Measurements from ENCODE around the gene PDSS2. TPM values are rescaled to one million over a fixed set of nuclear protein-coding genes. Genes with fewer than 3 reads are reported as not detected.

Gene PDSS2
- polyA plus RNA-seq, 1 donor (not counting 4 experiments of a cell fraction or from before 2014, with no cell fraction given): 12.5 TPM

DNA sequence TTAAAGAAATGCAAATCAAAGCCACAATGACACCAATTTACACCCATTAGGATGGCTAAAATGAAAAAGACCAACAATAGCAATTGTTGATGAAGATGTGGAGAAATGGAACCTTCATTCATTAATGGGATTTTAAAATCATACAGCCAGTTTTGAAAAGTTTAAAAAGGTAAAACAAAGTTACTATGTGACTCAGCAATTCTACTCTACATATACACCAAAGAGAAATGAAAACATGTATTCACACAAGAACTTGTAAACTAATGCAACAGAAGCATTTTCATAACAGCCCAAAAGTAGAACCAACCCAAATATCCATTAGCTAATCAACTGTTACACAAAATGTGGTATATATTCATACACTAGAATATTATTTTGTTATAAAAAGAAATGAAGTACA lies 75.7 kb downstream of the PDSS2 start:
- FAIRE-seq: no peak
- no peak overlapping the region for H3K4me2 ChIP-seq (ENCODE audit: control insufficient read depth, extremely low read depth, insufficient read depth, low read depth, low read length)
- dilution Hi-C loops (cut with MboI; ENCODE audit: extremely low pct_ligation_motif_present, low sequenced_read_pairs): no loop called here

GRCh38 chr6:107374264-107374663 lies 85.1 kb downstream of the PDSS2 start:
- H3K36me3 ChIP-seq (ENCODE audit: control insufficient read depth in 2 of 2, extremely low read depth in 1 of 2, insufficient read depth in 2 of 2, low read length in 2 of 2): no peaks in the 10 kb centered on the region
- no peaks in the 10 kb centered on the region for H3K9me1 ChIP-seq (ENCODE audit: control insufficient read depth, extremely low read depth, insufficient read depth, low read length)
- H3K79me2 ChIP-seq (ENCODE audit: control insufficient read depth, insufficient read depth, low read length): no peaks in the 10 kb centered on the region
- H3K27me3 ChIP-seq (ENCODE audit: control insufficient read depth, extremely low read depth, insufficient read depth, low read length): no peaks in the 10 kb centered on the region
- no peaks in the 10 kb centered on the region for H3K4me1 ChIP-seq (ENCODE audit: control insufficient read depth, extremely low read depth, insufficient read depth, low read length)
- FAIRE-seq (no peak), DNase-seq (ENCODE audit: low read depth, low spot score) (no peak)
- H4K20me1 ChIP-seq (ENCODE audit: control insufficient read depth, extremely low read depth, insufficient read depth, low read length): no peaks in the 10 kb centered on the region
- dilution Hi-C loops (cut with MboI; ENCODE audit: extremely low pct_ligation_motif_present, low sequenced_read_pairs): no loop called here
- no peak overlapping the region for H2AFZ ChIP-seq (ENCODE audit: control insufficient read depth, low read length)
- H3K9ac ChIP-seq (ENCODE audit: control insufficient read depth, extremely low read depth, insufficient read depth, low read length): no peak overlapping the region
- H3K9me3 ChIP-seq (ENCODE audit: control insufficient read depth, low read depth, low read length): no peaks in the 10 kb centered on the region
- H3K4me3 ChIP-seq (ENCODE audit: control insufficient read depth in 2 of 3, extremely low read depth in 1 of 3, insufficient read depth in 2 of 3, low read depth in 1 of 3, low read length in 3 of 3): no peak overlapping the region
- TF ChIP-seq EZH2 (IDR thresholded peaks at IDR 0.05; ENCODE audit: low read length) (no peak), CTCF (optimal IDR thresholded peaks at IDR 0.05 in 1 of 3, IDR thresholded peaks at IDR 0.05 in 1 of 3, conservative IDR thresholded peaks at IDR 0.05 in 1 of 3; ENCODE audit: extremely low read depth in 1 of 3, insufficient read depth in 2 of 3, low read length in 3 of 3) (no peak)
- H3K4me2 ChIP-seq (ENCODE audit: control insufficient read depth, extremely low read depth, insufficient read depth, low read depth, low read length): no peak overlapping the region
- no peak overlapping the region for H3K27ac ChIP-seq (ENCODE audit: control insufficient read depth, insufficient read depth, low read length)

More for the DNA sequence above, 75.7 kb downstream of the PDSS2 start:
- Histone ChIP-seq H3K79me2 (ENCODE audit: control insufficient read depth, insufficient read depth, low read length) (no peaks in the 10 kb centered on the region), H3K4me1 (ENCODE audit: control insufficient read depth, extremely low read depth, insufficient read depth, low read length) (no peaks in the 10 kb centered on the region), H3K36me3 (ENCODE audit: control insufficient read depth in 2 of 2, extremely low read depth in 1 of 2, insufficient read depth in 2 of 2, low read length in 2 of 2) (no peaks in the 10 kb centered on the region), H3K27me3 (ENCODE audit: control insufficient read depth, extremely low read depth, insufficient read depth, low read length) (no peaks in the 10 kb centered on the region), H3K27ac (ENCODE audit: control insufficient read depth, insufficient read depth, low read length) (no peak overlapping the region), H2AFZ (ENCODE audit: control insufficient read depth, low read length) (no peak overlapping the region), H3K9me1 (ENCODE audit: control insufficient read depth, extremely low read depth, insufficient read depth, low read length) (no peaks in the 10 kb centered on the region), H3K4me3 (ENCODE audit: control insufficient read depth in 2 of 3, extremely low read depth in 1 of 3, insufficient read depth in 2 of 3, low read depth in 1 of 3, low read length in 3 of 3) (no peak overlapping the region), H3K9me3 (ENCODE audit: control insufficient read depth, low read depth, low read length) (no peaks in the 10 kb centered on the region), H4K20me1 (ENCODE audit: control insufficient read depth, extremely low read depth, insufficient read depth, low read length) (no peaks in the 10 kb centered on the region), H3K9ac (ENCODE audit: control insufficient read depth, extremely low read depth, insufficient read depth, low read length) (no peak overlapping the region)
- no peak for DNase-seq (ENCODE audit: low read depth, low spot score)
- TF ChIP-seq EZH2 (IDR thresholded peaks at IDR 0.05; ENCODE audit: low read length): no peak

GRCh38 chr6:107369493-107369892 lies 89.9 kb downstream of the PDSS2 start:
- no peak overlapping the region for H3K4me3 ChIP-seq (ENCODE audit: control insufficient read depth in 2 of 3, extremely low read depth in 1 of 3, insufficient read depth in 2 of 3, low read depth in 1 of 3, low read length in 3 of 3)
- H3K9ac ChIP-seq (ENCODE audit: control insufficient read depth, extremely low read depth, insufficient read depth, low read length): no peak overlapping the region
- no peaks in the 10 kb centered on the region for H4K20me1 ChIP-seq (ENCODE audit: control insufficient read depth, extremely low read depth, insufficient read depth, low read length)
- dilution Hi-C loops (cut with MboI; ENCODE audit: extremely low pct_ligation_motif_present, low sequenced_read_pairs): no loop called here
- no peaks in the 10 kb centered on the region for H3K4me1 ChIP-seq (ENCODE audit: control insufficient read depth, extremely low read depth, insufficient read depth, low read length)
- FAIRE-seq (no peak), DNase-seq (ENCODE audit: low read depth, low spot score) (no peak)
- no peaks in the 10 kb centered on the region for H3K79me2 ChIP-seq (ENCODE audit: control insufficient read depth, insufficient read depth, low read length)
- H3K36me3 ChIP-seq (ENCODE audit: control insufficient read depth in 2 of 2, extremely low read depth in 1 of 2, insufficient read depth in 2 of 2, low read length in 2 of 2): no peaks in the 10 kb centered on the region
- no peak overlapping the region for H3K27ac ChIP-seq (ENCODE audit: control insufficient read depth, insufficient read depth, low read length)
- no peak overlapping the region for H2AFZ ChIP-seq (ENCODE audit: control insufficient read depth, low read length)
- no peak overlapping the region for H3K4me2 ChIP-seq (ENCODE audit: control insufficient read depth, extremely low read depth, insufficient read depth, low read depth, low read length)
- H3K9me3 ChIP-seq (ENCODE audit: control insufficient read depth, low read depth, low read length): no peaks in the 10 kb centered on the region
- TF ChIP-seq EZH2 (IDR thresholded peaks at IDR 0.05; ENCODE audit: low read length) (no peak), CTCF (optimal IDR thresholded peaks at IDR 0.05 in 1 of 3, IDR thresholded peaks at IDR 0.05 in 1 of 3, conservative IDR thresholded peaks at IDR 0.05 in 1 of 3; ENCODE audit: extremely low read depth in 1 of 3, insufficient read depth in 2 of 3, low read length in 3 of 3) (no peak)
- H3K27me3 ChIP-seq (ENCODE audit: control insufficient read depth, extremely low read depth, insufficient read depth, low read length): no peaks in the 10 kb centered on the region
- peaks cover 3% of the 10 kb centered on the region for H3K9me1 ChIP-seq (ENCODE audit: control insufficient read depth, extremely low read depth, insufficient read depth, low read length)

Data from keratinocyte (primary cell).